ENCODE measurements around the gene DVL3.
"Not testable (repeated sequence)": the region's sequence is repeated elsewhere in the genome, so short reads cannot be mapped to it uniquely, and the experiment has no call there.

The DVL3 gene

GRCh38 chr3:184135911-184136260 is 19.3 kb upstream of the DVL3 start:
- Histone ChIP-seq H3K36me3 (ENCODE audit: insufficient read depth, low read depth, low read length) (peaks cover 23% of the 10 kb centered on the region), H3K9ac (ENCODE audit: low read depth, low read length) (peak overlapping the region; percentile 83), H3K27ac (ENCODE audit: low read length) (no peak overlapping the region), H3K27me3 (ENCODE audit: insufficient read depth, low read length) (no peaks in the 10 kb centered on the region; the same call in 1 of the 2 replicates), H3K4me1 (ENCODE audit: insufficient read depth, low read length) (peaks cover 12% of the 10 kb centered on the region; the same call in 1 of the 2 replicates), H3K9me3 (ENCODE audit: insufficient read depth, low read depth, low read length) (no peaks in the 10 kb centered on the region), H3K4me3 (ENCODE audit: low read length) (peak overlapping the region; percentile 88)

- H3K36me3 ChIP-seq (ENCODE audit: insufficient read depth, low read depth, low read length), result peaks cover 68% of the 10 kb centered on the region
- H3K27ac ChIP-seq (ENCODE audit: low read length), result no peak overlapping the region
- H3K27me3 ChIP-seq (ENCODE audit: insufficient read depth, low read length), result no peaks in the 10 kb centered on the region
- H3K4me1 ChIP-seq (ENCODE audit: insufficient read depth, low read length), result peaks cover 7% of the 10 kb centered on the region; the same call in 1 of the 2 replicates
- no peaks in the 10 kb centered on the region for H3K9me3 ChIP-seq (ENCODE audit: insufficient read depth, low read depth, low read length)
- H3K4me3 ChIP-seq (ENCODE audit: low read length), result no peak overlapping the region
- no peak overlapping the region for H3K9ac ChIP-seq (ENCODE audit: low read depth, low read length)
Observed at GRCh38 chr3:184140436-184140835, 14.7 kb upstream of the DVL3 start.

- no peaks in the 10 kb centered on the region for H3K27me3 ChIP-seq (ENCODE audit: insufficient read depth, low read length)
- no peak overlapping the region for H3K4me3 ChIP-seq (ENCODE audit: low read length)
- no peak overlapping the region for H3K9ac ChIP-seq (ENCODE audit: low read depth, low read length)
- H3K9me3 ChIP-seq (ENCODE audit: insufficient read depth, low read depth, low read length), result no peaks in the 10 kb centered on the region
- H3K36me3 ChIP-seq (ENCODE audit: insufficient read depth, low read depth, low read length), result peaks cover 72% of the 10 kb centered on the region
- no peaks in the 10 kb centered on the region for H3K4me1 ChIP-seq (ENCODE audit: insufficient read depth, low read length)
- no peak overlapping the region for H3K27ac ChIP-seq (ENCODE audit: low read length)
Observed at GRCh38 chr3:184142199-184142598, 13.0 kb upstream of the DVL3 start.

- Histone ChIP-seq H3K4me1 (ENCODE audit: insufficient read depth, low read length) (no peaks in the 10 kb centered on the region), H3K36me3 (ENCODE audit: insufficient read depth, low read depth, low read length) (peaks cover 64% of the 10 kb centered on the region), H3K4me3 (ENCODE audit: low read length) (no peak overlapping the region), H3K27me3 (ENCODE audit: insufficient read depth, low read length) (no peaks in the 10 kb centered on the region), H3K9ac (ENCODE audit: low read depth, low read length) (no peak overlapping the region), H3K9me3 (ENCODE audit: insufficient read depth, low read depth, low read length) (no peaks in the 10 kb centered on the region), H3K27ac (ENCODE audit: low read length) (no peak overlapping the region)
Observed at GRCh38 chr3:184143327-184143726, 11.8 kb upstream of the DVL3 start.

GRCh38 chr3:184144505-184144904 is 10.7 kb upstream of the DVL3 start:
- H3K36me3 ChIP-seq (ENCODE audit: insufficient read depth, low read depth, low read length), result peaks cover 64% of the 10 kb centered on the region
- H3K27ac ChIP-seq (ENCODE audit: low read length), result no peak overlapping the region
- H3K4me3 ChIP-seq (ENCODE audit: low read length), result no peak overlapping the region
- no peak overlapping the region for H3K9ac ChIP-seq (ENCODE audit: low read depth, low read length)
- no peaks in the 10 kb centered on the region for H3K27me3 ChIP-seq (ENCODE audit: insufficient read depth, low read length)
- H3K9me3 ChIP-seq (ENCODE audit: insufficient read depth, low read depth, low read length), result no peaks in the 10 kb centered on the region
- no peaks in the 10 kb centered on the region for H3K4me1 ChIP-seq (ENCODE audit: insufficient read depth, low read length)

- Histone ChIP-seq H3K4me1 (ENCODE audit: insufficient read depth, low read length) (no peaks in the 10 kb centered on the region), H3K9ac (ENCODE audit: low read depth, low read length) (no peak overlapping the region), H3K27me3 (ENCODE audit: insufficient read depth, low read length) (no peaks in the 10 kb centered on the region), H3K4me3 (ENCODE audit: low read length) (no peak overlapping the region), H3K9me3 (ENCODE audit: insufficient read depth, low read depth, low read length) (no peaks in the 10 kb centered on the region), H3K27ac (ENCODE audit: low read length) (no peak overlapping the region), H3K36me3 (ENCODE audit: insufficient read depth, low read depth, low read length) (peaks cover 60% of the 10 kb centered on the region)
Observed at GRCh38 chr3:184145111-184145524, 10.1 kb upstream of the DVL3 start.

GRCh38 chr3:184145751-184146270 is 9.4 kb upstream of the DVL3 start:
- H3K36me3 ChIP-seq (ENCODE audit: insufficient read depth, low read depth, low read length), result peaks cover 53% of the 10 kb centered on the region
- no peaks in the 10 kb centered on the region for H3K9me3 ChIP-seq (ENCODE audit: insufficient read depth, low read depth, low read length)
- H3K9ac ChIP-seq (ENCODE audit: low read depth, low read length), result no peak overlapping the region
- H3K27me3 ChIP-seq (ENCODE audit: insufficient read depth, low read length), result no peaks in the 10 kb centered on the region
- no peaks in the 10 kb centered on the region for H3K4me1 ChIP-seq (ENCODE audit: insufficient read depth, low read length)
- H3K4me3 ChIP-seq (ENCODE audit: low read length), result no peak overlapping the region
- H3K27ac ChIP-seq (ENCODE audit: low read length), result no peak overlapping the region

GRCh38 chr3:184148076-184148475 is 7.1 kb upstream of the DVL3 start:
- peaks cover 31% of the 10 kb centered on the region for H3K36me3 ChIP-seq (ENCODE audit: insufficient read depth, low read depth, low read length)
- no peaks in the 10 kb centered on the region for H3K9me3 ChIP-seq (ENCODE audit: insufficient read depth, low read depth, low read length)
- no peak overlapping the region for H3K4me3 ChIP-seq (ENCODE audit: low read length)
- H3K27me3 ChIP-seq (ENCODE audit: insufficient read depth, low read length), result no peaks in the 10 kb centered on the region
- no peaks in the 10 kb centered on the region for H3K4me1 ChIP-seq (ENCODE audit: insufficient read depth, low read length)
- no peak overlapping the region for H3K9ac ChIP-seq (ENCODE audit: low read depth, low read length)
- no peak overlapping the region for H3K27ac ChIP-seq (ENCODE audit: low read length)

- Histone ChIP-seq H3K27me3 (ENCODE audit: insufficient read depth, low read length) (no peaks in the 10 kb centered on the region), H3K9ac (ENCODE audit: low read depth, low read length) (no peak overlapping the region), H3K27ac (ENCODE audit: low read length) (no peak overlapping the region), H3K4me3 (ENCODE audit: low read length) (no peak overlapping the region), H3K9me3 (ENCODE audit: insufficient read depth, low read depth, low read length) (no peaks in the 10 kb centered on the region), H3K4me1 (ENCODE audit: insufficient read depth, low read length) (no peaks in the 10 kb centered on the region), H3K36me3 (ENCODE audit: insufficient read depth, low read depth, low read length) (peaks cover 20% of the 10 kb centered on the region)
Observed at GRCh38 chr3:184149123-184149522, 6.1 kb upstream of the DVL3 start.

- peaks cover 14% of the 10 kb centered on the region for H3K36me3 ChIP-seq (ENCODE audit: insufficient read depth, low read depth, low read length)
Observed at GRCh38 chr3:184149770-184150169, 5.4 kb upstream of the DVL3 start.

GRCh38 chr3:184155644-184156521 is 706 bp downstream of the DVL3 start:
- Histone ChIP-seq H3K27me3 (ENCODE audit: insufficient read depth, low read length) (no peaks in the 10 kb centered on the region), H3K36me3 (ENCODE audit: insufficient read depth, low read depth, low read length) (no peaks in the 10 kb centered on the region), H3K9ac (ENCODE audit: low read depth, low read length) (peak overlapping the region; percentile 95), H3K27ac (ENCODE audit: low read length) (peak overlapping the region; percentile 54), H3K4me3 (ENCODE audit: low read length) (peak overlapping the region; percentile 98), H3K4me1 (ENCODE audit: insufficient read depth, low read length) (0 out of 2 replicates have a peak, but pooled peaks cover 2% of the 10 kb centered on the region), H3K9me3 (ENCODE audit: insufficient read depth, low read depth, low read length) (no peaks in the 10 kb centered on the region)

More at GRCh38 chr3:184149770-184150169, 5.4 kb upstream of the DVL3 start:
- H3K27ac ChIP-seq (ENCODE audit: low read length); H3K9ac ChIP-seq (ENCODE audit: low read depth, low read length); H3K9me3 ChIP-seq (ENCODE audit: insufficient read depth, low read depth, low read length); H3K4me1 ChIP-seq (ENCODE audit: insufficient read depth, low read length); H3K4me3 ChIP-seq (ENCODE audit: low read length); H3K27me3 ChIP-seq (ENCODE audit: insufficient read depth, low read length): not testable (repeated sequence)

GRCh38 chr3:184156522-184156955 is 1.4 kb downstream of the DVL3 start:
- Histone ChIP-seq H3K27me3 (ENCODE audit: insufficient read depth, low read length) (no peaks in the 10 kb centered on the region), H3K9ac (ENCODE audit: low read depth, low read length) (peak overlapping the region; percentile 95; the same call in 1 of the 2 replicates), H3K9me3 (ENCODE audit: insufficient read depth, low read depth, low read length) (no peaks in the 10 kb centered on the region), H3K4me1 (ENCODE audit: insufficient read depth, low read length) (0 out of 2 replicates have a peak, but pooled peaks cover 2% of the 10 kb centered on the region), H3K36me3 (ENCODE audit: insufficient read depth, low read depth, low read length) (no peaks in the 10 kb centered on the region; the same call in 1 of the 2 replicates), H3K4me3 (ENCODE audit: low read length) (peak overlapping the region; percentile 98), H3K27ac (ENCODE audit: low read length) (no peak overlapping the region)

Data from iPS-20b (cell line).